ENCODE results near the gene LONRF3.
"Not testable (repeated sequence)": the region's sequence is repeated elsewhere in the genome, so short reads cannot be mapped to it uniquely, and the experiment has no call there.

LONRF3 gene

GRCh38 chrX:119027960-119028732 lies 53.7 kb downstream of the LONRF3 start:
- not testable (repeated sequence) for DNase-seq; H3K27me3 ChIP-seq (ENCODE audit: insufficient read depth, low read length); H3K14ac ChIP-seq (ENCODE audit: low read length); H4K12ac ChIP-seq (ENCODE audit: low read depth, low read length); H3K36me3 ChIP-seq (ENCODE audit: control insufficient read depth in 1 of 2, insufficient read depth in 2 of 2, low read length in 2 of 2); H3K4me2 ChIP-seq (ENCODE audit: low read length); H3K4me1 ChIP-seq (ENCODE audit: control insufficient read depth in 1 of 2, insufficient read depth in 2 of 2, low read length in 2 of 2); H2AFZ ChIP-seq (ENCODE audit: insufficient read depth, low read length, poor library complexity); H3K4me3 ChIP-seq (ENCODE audit: low read depth, low read length); H3K79me2 ChIP-seq (ENCODE audit: control insufficient read depth, insufficient read depth, low read length, poor library complexity); H3K9me3 ChIP-seq (ENCODE audit: insufficient read depth, low read depth, low read length); H2BK120ac ChIP-seq (ENCODE audit: insufficient read depth, low read length, poor library complexity); H3K79me1 ChIP-seq (ENCODE audit: low read length); H3K4ac ChIP-seq (ENCODE audit: low read depth, low read length); H2AK5ac ChIP-seq (ENCODE audit: low read length); H3K23ac ChIP-seq (ENCODE audit: low read length); H3K27ac ChIP-seq (ENCODE audit: low read depth, low read length); H3K18ac ChIP-seq (ENCODE audit: low read length); H2BK5ac ChIP-seq (ENCODE audit: low read depth, low read length, poor library complexity); H2BK12ac ChIP-seq (ENCODE audit: low read length); H3K9ac ChIP-seq (ENCODE audit: low read length); H4K8ac ChIP-seq (ENCODE audit: low read depth, low read length); H4K91ac ChIP-seq (ENCODE audit: low read depth, low read length)
- no CpG with 5 or more reads among the region's 28 CpGs for WGBS (ENCODE audit: extremely low coverage, insufficient coverage, insufficient read length)

GRCh38 chrX:119028733-119029330 lies 54.4 kb downstream of the LONRF3 start:
- Histone ChIP-seq H3K23ac (ENCODE audit: low read length) (no peak overlapping the region), H3K36me3 (ENCODE audit: control insufficient read depth in 1 of 2, insufficient read depth in 2 of 2, low read length in 2 of 2) (no peaks in the 10 kb centered on the region), H4K12ac (ENCODE audit: low read depth, low read length) (no peak overlapping the region), H3K18ac (ENCODE audit: low read length) (no peak overlapping the region), H3K14ac (ENCODE audit: low read length) (no peak overlapping the region), H3K4ac (ENCODE audit: low read depth, low read length) (no peak overlapping the region), H3K4me3 (ENCODE audit: low read depth, low read length) (no peak overlapping the region), H2BK120ac (ENCODE audit: insufficient read depth, low read length, poor library complexity) (no peak overlapping the region), H3K4me2 (ENCODE audit: low read length) (no peak overlapping the region), H3K9ac (ENCODE audit: low read length) (no peak overlapping the region), H2AFZ (ENCODE audit: insufficient read depth, low read length, poor library complexity) (no peak overlapping the region), H3K79me2 (ENCODE audit: control insufficient read depth, insufficient read depth, low read length, poor library complexity) (no peaks in the 10 kb centered on the region), H3K9me3 (ENCODE audit: insufficient read depth, low read depth, low read length) (no peaks in the 10 kb centered on the region), H2BK12ac (ENCODE audit: low read length) (no peak overlapping the region), H4K91ac (ENCODE audit: low read depth, low read length) (no peak overlapping the region), H2BK5ac (ENCODE audit: low read depth, low read length, poor library complexity) (no peak overlapping the region), H3K79me1 (ENCODE audit: low read length) (no peaks in the 10 kb centered on the region), H3K27ac (ENCODE audit: low read depth, low read length) (no peak overlapping the region), H3K4me1 (ENCODE audit: control insufficient read depth in 1 of 2, insufficient read depth in 2 of 2, low read length in 2 of 2) (no peaks in the 10 kb centered on the region), H4K8ac (ENCODE audit: low read depth, low read length) (no peak overlapping the region), H3K27me3 (ENCODE audit: insufficient read depth, low read length) (no peaks in the 10 kb centered on the region), H2AK5ac (ENCODE audit: low read length) (no peak overlapping the region)
- no peak for DNase-seq
- WGBS (ENCODE audit: extremely low coverage, insufficient coverage, insufficient read length), result no CpG with 5 or more reads among the region's 1 CpG

DNA sequence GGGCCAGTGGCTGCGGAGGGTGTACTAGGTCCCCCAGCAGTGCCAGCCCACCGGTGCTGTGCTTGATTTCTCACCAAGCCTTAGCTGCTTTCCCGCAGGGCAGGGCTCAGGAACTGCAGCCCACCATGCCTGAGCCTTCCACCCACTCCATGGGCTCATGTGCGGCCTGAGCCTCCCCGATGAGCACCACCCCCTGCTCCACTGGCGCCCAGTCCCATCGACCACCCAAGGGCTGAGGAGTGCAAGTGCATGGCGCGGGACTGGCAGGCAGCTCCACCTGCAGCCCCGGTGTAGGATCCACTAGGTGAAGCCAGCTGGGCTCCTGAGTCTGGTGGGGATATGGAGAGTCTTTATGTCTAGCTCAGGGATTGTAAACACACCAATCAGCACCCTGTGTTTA lies 55.2 kb downstream of the LONRF3 start:
- H2BK5ac ChIP-seq (ENCODE audit: low read depth, low read length, poor library complexity); H3K18ac ChIP-seq (ENCODE audit: low read length); H3K36me3 ChIP-seq (ENCODE audit: control insufficient read depth in 1 of 2, insufficient read depth in 2 of 2, low read length in 2 of 2); H3K27me3 ChIP-seq (ENCODE audit: insufficient read depth, low read length); H3K14ac ChIP-seq (ENCODE audit: low read length); DNase-seq; H3K4me2 ChIP-seq (ENCODE audit: low read length); H3K9me3 ChIP-seq (ENCODE audit: insufficient read depth, low read depth, low read length); H3K79me2 ChIP-seq (ENCODE audit: control insufficient read depth, insufficient read depth, low read length, poor library complexity); H2AK5ac ChIP-seq (ENCODE audit: low read length); H4K91ac ChIP-seq (ENCODE audit: low read depth, low read length); H3K27ac ChIP-seq (ENCODE audit: low read depth, low read length); H3K4me3 ChIP-seq (ENCODE audit: low read depth, low read length); H2BK120ac ChIP-seq (ENCODE audit: insufficient read depth, low read length, poor library complexity); H2AFZ ChIP-seq (ENCODE audit: insufficient read depth, low read length, poor library complexity); H3K79me1 ChIP-seq (ENCODE audit: low read length); H3K4ac ChIP-seq (ENCODE audit: low read depth, low read length); H3K23ac ChIP-seq (ENCODE audit: low read length); H3K9ac ChIP-seq (ENCODE audit: low read length); H4K8ac ChIP-seq (ENCODE audit: low read depth, low read length); H3K4me1 ChIP-seq (ENCODE audit: control insufficient read depth in 1 of 2, insufficient read depth in 2 of 2, low read length in 2 of 2); H4K12ac ChIP-seq (ENCODE audit: low read depth, low read length); H2BK12ac ChIP-seq (ENCODE audit: low read length): not testable (repeated sequence)
- WGBS (ENCODE audit: extremely low coverage, insufficient coverage, insufficient read length), result no CpG with 5 or more reads among the region's 10 CpGs

GRCh38 chrX:119030990-119031389 lies 56.6 kb downstream of the LONRF3 start:
- Histone ChIP-seq H2AFZ (ENCODE audit: insufficient read depth, low read length, poor library complexity) (no peak overlapping the region), H3K4me1 (ENCODE audit: control insufficient read depth in 1 of 2, insufficient read depth in 2 of 2, low read length in 2 of 2) (no peaks in the 10 kb centered on the region), H3K9ac (ENCODE audit: low read length) (no peak overlapping the region), H3K4me3 (ENCODE audit: low read depth, low read length) (no peak overlapping the region), H3K79me1 (ENCODE audit: low read length) (no peaks in the 10 kb centered on the region), H4K12ac (ENCODE audit: low read depth, low read length) (no peak overlapping the region), H3K18ac (ENCODE audit: low read length) (no peak overlapping the region), H2BK12ac (ENCODE audit: low read length) (no peak overlapping the region), H2BK5ac (ENCODE audit: low read depth, low read length, poor library complexity) (no peak overlapping the region), H4K8ac (ENCODE audit: low read depth, low read length) (no peak overlapping the region), H3K4me2 (ENCODE audit: low read length) (no peak overlapping the region), H3K14ac (ENCODE audit: low read length) (no peak overlapping the region), H3K9me3 (ENCODE audit: insufficient read depth, low read depth, low read length) (no peaks in the 10 kb centered on the region), H3K79me2 (ENCODE audit: control insufficient read depth, insufficient read depth, low read length, poor library complexity) (no peaks in the 10 kb centered on the region), H3K27ac (ENCODE audit: low read depth, low read length) (no peak overlapping the region), H2BK120ac (ENCODE audit: insufficient read depth, low read length, poor library complexity) (no peak overlapping the region), H3K23ac (ENCODE audit: low read length) (no peak overlapping the region), H2AK5ac (ENCODE audit: low read length) (no peak overlapping the region), H3K4ac (ENCODE audit: low read depth, low read length) (no peak overlapping the region), H3K27me3 (ENCODE audit: insufficient read depth, low read length) (no peaks in the 10 kb centered on the region), H4K91ac (ENCODE audit: low read depth, low read length) (no peak overlapping the region), H3K36me3 (ENCODE audit: control insufficient read depth in 1 of 2, insufficient read depth in 2 of 2, low read length in 2 of 2) (no peaks in the 10 kb centered on the region)
- no peak for DNase-seq

Data from trophoblast cell (in vitro differentiated cells and primary cell).